Progenitor cell of endocrine pancreas (in vitro differentiated cells): ENCODE results near the gene PCDHAC2. TPM values are rescaled to one million over a fixed set of nuclear protein-coding genes. Genes with fewer than 3 reads are reported as not detected.

Source experiments
- DNase-seq: peaks from one replicate; pipeline ENCODE4 v3.0.0; 2021; ENCODE audit warnings: low spot score; ENCODE audit not compliant: unreplicated experiment
- H3K27ac Mint-ChIP-seq: 2 replicates; pipeline ENCODE4 v1.8.0; 2021; ENCODE audit warnings: mild to moderate bottlenecking, moderate library complexity, mixed read lengths
- H3K27me3 Mint-ChIP-seq: 2 replicates; pipeline ENCODE4 v1.8.0; 2021; ENCODE audit warnings: mixed read lengths
- H3K36me3 Mint-ChIP-seq: 2 replicates; pipeline ENCODE4 v1.8.0; 2022; ENCODE audit warnings: mixed read lengths; ENCODE audit not compliant: insufficient read depth
- H3K4me1 Mint-ChIP-seq: 2 replicates; pipeline ENCODE4 v1.8.0; 2021; ENCODE audit warnings: low read depth, mixed read lengths
- H3K4me3 Mint-ChIP-seq: 2 replicates; pipeline ENCODE4 v1.8.0; 2021; ENCODE audit warnings: low read depth, mild to moderate bottlenecking, moderate library complexity, mixed read lengths
- H3K9me3 Mint-ChIP-seq: 2 replicates; pipeline ENCODE4 v1.8.0; 2021; ENCODE audit warnings: low read depth, mixed read lengths
- CTCF ChIP-seq: fragments of 200-600 bp; sonication (generic); IDR thresholded peaks from one replicate; pipeline ENCODE4 v1.5.0; 2021; ENCODE audit warnings: antibody characterized with exemption, mild to moderate bottlenecking; ENCODE audit not compliant: unreplicated experiment
- total RNA-seq: library from RNA; stranded (reverse); gene quantifications from 2 replicates; pipeline ENCODE4 v1.2.1, GENCODE V29; 2021

Gene PCDHAC2
- total RNA-seq, 1 donor from 2014 or later, result 1.9 TPM

- no peak overlapping the region for H3K4me3 Mint-ChIP-seq
- peaks cover 8% of the 10 kb centered on the region for H3K36me3 Mint-ChIP-seq
- DNase-seq, result no peak
- no peaks in the 10 kb centered on the region for H3K27me3 Mint-ChIP-seq
- no peaks in the 10 kb centered on the region for H3K9me3 Mint-ChIP-seq
- peaks cover 14% of the 10 kb centered on the region for H3K4me1 Mint-ChIP-seq
- TF ChIP-seq CTCF, result no peak
- no peak overlapping the region for H3K27ac Mint-ChIP-seq
Measured at GRCh38 chr5:141003031-141003430, 36.8 kb downstream of the PCDHAC2 start.

GRCh38 chr5:141003791-141004611 is 37.7 kb downstream of the PCDHAC2 start:
- no peak for DNase-seq
- no peaks in the 10 kb centered on the region for H3K9me3 Mint-ChIP-seq
- H3K27ac Mint-ChIP-seq, result peak overlapping the region; percentile 53
- no peak overlapping the region for H3K4me3 Mint-ChIP-seq
- peaks cover 8% of the 10 kb centered on the region for H3K36me3 Mint-ChIP-seq
- H3K4me1 Mint-ChIP-seq, result peaks cover 14% of the 10 kb centered on the region
- no peaks in the 10 kb centered on the region for H3K27me3 Mint-ChIP-seq
- TF ChIP-seq CTCF, result no peak

GRCh38 chr5:141007791-141008190 is 41.5 kb downstream of the PCDHAC2 start:
- TF ChIP-seq CTCF, result no peak
- peaks cover 5% of the 10 kb centered on the region for H3K4me1 Mint-ChIP-seq
- no peak for DNase-seq
- H3K4me3 Mint-ChIP-seq, result no peak overlapping the region
- no peak overlapping the region for H3K27ac Mint-ChIP-seq
- no peaks in the 10 kb centered on the region for H3K27me3 Mint-ChIP-seq
- H3K36me3 Mint-ChIP-seq, result peaks cover 18% of the 10 kb centered on the region
- no peaks in the 10 kb centered on the region for H3K9me3 Mint-ChIP-seq

GRCh38 chr5:141010047-141010793 is 43.9 kb downstream of the PCDHAC2 start:
- no peaks in the 10 kb centered on the region for H3K9me3 Mint-ChIP-seq

More at GRCh38 chr5:141010047-141010793, 43.9 kb downstream of the PCDHAC2 start:
- Mint-ChIP-seq H3K4me1 (no peaks in the 10 kb centered on the region), H3K4me3 (no peak overlapping the region), H3K27me3 (no peaks in the 10 kb centered on the region), H3K27ac (peak overlapping the region; percentile 10), H3K36me3 (peaks cover 19% of the 10 kb centered on the region)
- DNase-seq, result no peak
- TF ChIP-seq CTCF, result no peak
